Measurements from ENCODE around the gene RFWD3. TPM values are rescaled to one million over a fixed set of nuclear protein-coding genes. Genes with fewer than 3 reads are reported as not detected.

Gene RFWD3
- total RNA-seq, 1 experiment from 2014 or later, result 118 TPM

DNA sequence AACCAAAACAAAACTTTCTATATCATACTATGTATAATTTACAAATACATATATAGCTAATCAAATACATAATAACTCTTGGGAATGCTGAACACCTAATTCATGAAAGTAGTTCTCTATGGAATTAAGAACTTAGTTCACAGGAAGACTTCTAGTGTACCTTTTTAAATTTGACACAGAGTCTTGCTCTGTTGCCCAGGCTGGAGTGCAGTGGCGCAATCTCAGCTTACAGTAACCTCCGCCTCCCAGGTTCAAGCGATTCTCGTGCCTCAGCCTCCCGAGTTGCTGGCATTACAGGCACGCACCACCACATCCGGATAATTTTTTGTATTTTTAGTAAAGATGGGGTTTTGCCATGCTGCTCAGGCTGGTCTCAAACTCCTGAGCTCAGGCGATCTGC lies 24.7 kb downstream of the RFWD3 start:
- intact Hi-C loops (cut with micrococcal nuclease; ENCODE audit: unreplicated experiment), result no loop called here
- H3K27me3 Mint-ChIP-seq (ENCODE audit: insufficient read depth, unreplicated experiment), result no peaks in the 10 kb centered on the region
- H3K9me3 Mint-ChIP-seq (ENCODE audit: unreplicated experiment), result no peaks in the 10 kb centered on the region
- H3K36me3 Mint-ChIP-seq (ENCODE audit: insufficient read depth, unreplicated experiment), result peaks cover 94% of the 10 kb centered on the region
- Histone ChIP-seq H3K4me1 (no peaks in the 10 kb centered on the region; the same call in 1 of the 2 replicates), H3K4me3 (ENCODE audit: low read depth, low read length) (no peak overlapping the region), H3K9me3 (no peaks in the 10 kb centered on the region), H3K27me3 (replicated peaks; ENCODE audit: control insufficient read depth, insufficient read depth, low read length) (no peaks in the 10 kb centered on the region), H3K36me3 (ENCODE audit: control insufficient read depth, insufficient read depth, low read length) (peaks cover 6% of the 10 kb centered on the region)
- no peak for DNase-seq
- ChIA-PET CTCF (no interaction called here), POLR2A (interaction anchor here (0.5 to 0.7 kb wide), 3 partner anchors 14 to 67 kb away, joined by 4 to 10 read pairs (median 6); no protein-coding TSS in a partner anchor)
- no TSS peak for BruUV-seq (replicated peaks)
- peak overlapping the region; percentile 22 for H3K27ac Mint-ChIP-seq (ENCODE audit: unreplicated experiment)
- no peaks in the 10 kb centered on the region for H3K4me1 Mint-ChIP-seq (ENCODE audit: low read depth, unreplicated experiment)
- TF ChIP-seq, protein P1, sequence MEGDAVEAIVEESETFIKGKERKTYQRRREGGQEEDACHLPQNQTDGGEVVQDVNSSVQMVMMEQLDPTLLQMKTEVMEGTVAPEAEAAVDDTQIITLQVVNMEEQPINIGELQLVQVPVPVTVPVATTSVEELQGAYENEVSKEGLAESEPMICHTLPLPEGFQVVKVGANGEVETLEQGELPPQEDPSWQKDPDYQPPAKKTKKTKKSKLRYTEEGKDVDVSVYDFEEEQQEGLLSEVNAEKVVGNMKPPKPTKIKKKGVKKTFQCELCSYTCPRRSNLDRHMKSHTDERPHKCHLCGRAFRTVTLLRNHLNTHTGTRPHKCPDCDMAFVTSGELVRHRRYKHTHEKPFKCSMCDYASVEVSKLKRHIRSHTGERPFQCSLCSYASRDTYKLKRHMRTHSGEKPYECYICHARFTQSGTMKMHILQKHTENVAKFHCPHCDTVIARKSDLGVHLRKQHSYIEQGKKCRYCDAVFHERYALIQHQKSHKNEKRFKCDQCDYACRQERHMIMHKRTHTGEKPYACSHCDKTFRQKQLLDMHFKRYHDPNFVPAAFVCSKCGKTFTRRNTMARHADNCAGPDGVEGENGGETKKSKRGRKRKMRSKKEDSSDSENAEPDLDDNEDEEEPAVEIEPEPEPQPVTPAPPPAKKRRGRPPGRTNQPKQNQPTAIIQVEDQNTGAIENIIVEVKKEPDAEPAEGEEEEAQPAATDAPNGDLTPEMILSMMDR (IDR thresholded peaks at IDR 0.05; ENCODE audit: insufficient read depth in 1 of 2, low read depth in 1 of 2, low read length in 1 of 2, severe bottlenecking in 1 of 2, unreplicated experiment in 1 of 2), result no peak
- H3K4me3 Mint-ChIP-seq (ENCODE audit: unreplicated experiment), result no peak overlapping the region

DNA sequence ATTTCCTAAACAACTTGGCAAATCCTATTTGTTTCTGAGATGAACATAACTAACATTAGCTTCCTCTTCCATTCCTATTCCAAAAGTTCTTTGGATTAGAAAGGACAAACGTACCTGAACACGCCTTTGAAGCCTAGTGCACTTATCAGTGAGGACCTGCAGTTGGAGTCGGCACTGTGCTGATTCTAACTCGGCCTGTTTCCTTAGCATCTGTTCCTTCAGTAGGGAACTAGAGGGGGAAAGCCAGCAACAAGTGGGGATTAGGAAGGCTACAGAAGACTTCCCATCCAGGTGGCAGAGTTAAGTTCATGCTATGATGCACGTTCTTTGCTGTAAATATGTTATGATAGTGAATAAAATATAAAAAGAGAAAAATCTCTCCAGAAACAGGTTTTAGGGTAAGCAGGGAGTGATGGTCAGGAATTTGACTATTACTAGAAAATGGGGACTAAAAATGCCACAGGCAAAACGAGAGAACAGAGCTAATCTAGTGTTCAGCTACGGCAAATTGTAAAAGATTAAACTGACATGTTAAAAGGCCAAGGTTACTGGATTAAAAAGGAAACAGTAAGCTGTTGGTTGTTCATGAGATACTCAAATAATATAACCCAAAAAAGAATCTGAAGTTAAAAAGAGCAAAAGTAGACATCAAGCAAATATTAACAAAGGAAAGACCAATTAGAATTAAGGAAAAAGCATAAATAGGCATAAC lies 28.8 kb downstream of the RFWD3 start:
- DNase-seq, result peak in 1 of 2 experiments; percentile 7
- no peaks in the 10 kb centered on the region for H3K9me3 Mint-ChIP-seq (ENCODE audit: unreplicated experiment)
- H3K4me1 Mint-ChIP-seq (ENCODE audit: low read depth, unreplicated experiment), result no peaks in the 10 kb centered on the region
- CTCF ChIA-PET, result no interaction called here
- H3K27me3 Mint-ChIP-seq (ENCODE audit: insufficient read depth, unreplicated experiment), result no peaks in the 10 kb centered on the region
- no peak overlapping the region for H3K4me3 Mint-ChIP-seq (ENCODE audit: unreplicated experiment)
- Histone ChIP-seq H3K9me3 (no peaks in the 10 kb centered on the region), H3K4me3 (ENCODE audit: low read depth, low read length) (no peak overlapping the region), H3K4me1 (peaks cover 8% of the 10 kb centered on the region; the same call in 1 of the 2 replicates), H3K27me3 (replicated peaks; ENCODE audit: control insufficient read depth, insufficient read depth, low read length) (no peaks in the 10 kb centered on the region), H3K36me3 (ENCODE audit: control insufficient read depth, insufficient read depth, low read length) (peaks cover 7% of the 10 kb centered on the region)
- TF ChIP-seq, protein P1 (IDR thresholded peaks at IDR 0.05; ENCODE audit: insufficient read depth in 1 of 2, low read depth in 1 of 2, low read length in 1 of 2, severe bottlenecking in 1 of 2, unreplicated experiment in 1 of 2), result no peak
- intact Hi-C loops (cut with micrococcal nuclease; ENCODE audit: unreplicated experiment), result no loop called here
- no TSS peak for BruUV-seq (replicated peaks)
- H3K27ac Mint-ChIP-seq (ENCODE audit: unreplicated experiment), result peak overlapping the region; percentile 10
- POLR2A ChIA-PET, result no interaction called here
- peaks cover 90% of the 10 kb centered on the region for H3K36me3 Mint-ChIP-seq (ENCODE audit: insufficient read depth, unreplicated experiment)

DNA sequence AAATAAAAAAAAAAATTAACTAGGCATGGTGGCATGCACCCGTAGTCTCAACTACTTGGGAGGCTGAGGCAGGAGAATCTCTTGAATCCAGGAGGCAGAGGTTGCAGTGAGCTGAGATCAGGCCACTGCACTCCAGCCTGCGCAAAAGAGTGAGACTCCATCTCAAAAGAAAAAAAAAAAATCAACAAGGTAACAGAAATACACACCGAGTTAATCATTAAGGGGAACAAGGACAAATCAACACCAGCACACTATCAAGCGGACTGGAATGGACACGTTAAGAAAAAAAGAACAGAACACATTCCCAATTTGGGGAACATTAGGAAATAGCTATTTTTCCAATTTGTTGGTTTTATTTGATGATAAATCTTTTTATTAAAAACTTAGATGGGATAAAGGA lies 31.4 kb downstream of the RFWD3 start:
- CTCF ChIA-PET, result no interaction called here
- H3K36me3 Mint-ChIP-seq (ENCODE audit: insufficient read depth, unreplicated experiment), result peaks cover 92% of the 10 kb centered on the region
- no peak overlapping the region for H3K4me3 Mint-ChIP-seq (ENCODE audit: unreplicated experiment)
- no peak for DNase-seq
- H3K27me3 Mint-ChIP-seq (ENCODE audit: insufficient read depth, unreplicated experiment), result no peaks in the 10 kb centered on the region
- H3K4me1 ChIP-seq, result peaks cover 8% of the 10 kb centered on the region; the same call in 1 of the 2 replicates
- no peak overlapping the region for H3K27ac Mint-ChIP-seq (ENCODE audit: unreplicated experiment)
- H3K27me3 ChIP-seq (replicated peaks; ENCODE audit: control insufficient read depth, insufficient read depth, low read length), result no peaks in the 10 kb centered on the region
- no peaks in the 10 kb centered on the region for H3K4me1 Mint-ChIP-seq (ENCODE audit: low read depth, unreplicated experiment)
- POLR2A ChIA-PET, result no interaction called here
- no peak overlapping the region for H3K4me3 ChIP-seq (ENCODE audit: low read depth, low read length)
- H3K9me3 ChIP-seq, result no peaks in the 10 kb centered on the region
- BruUV-seq (replicated peaks), result no TSS peak
- no peaks in the 10 kb centered on the region for H3K9me3 Mint-ChIP-seq (ENCODE audit: unreplicated experiment)
- peaks cover 9% of the 10 kb centered on the region for H3K36me3 ChIP-seq (ENCODE audit: control insufficient read depth, insufficient read depth, low read length)
- TF ChIP-seq, protein P1 (IDR thresholded peaks at IDR 0.05; ENCODE audit: insufficient read depth in 1 of 2, low read depth in 1 of 2, low read length in 1 of 2, severe bottlenecking in 1 of 2, unreplicated experiment in 1 of 2), result no peak
- intact Hi-C loops (cut with micrococcal nuclease; ENCODE audit: unreplicated experiment), result no loop called here
